Parathyroid adenoma (tissue), 2 donors: ENCODE measurements around the gene TTC1.

ENCODE experiments used
- H2AFZ ChIP-seq: fragments of 300-600 bp; sonication (generic); one replicate; pipeline ENCODE4 v1.7.0; 2017; ENCODE audit warnings: antibody characterized with exemption, mild to moderate bottlenecking
- H3K27ac ChIP-seq: fragments of 300-600 bp; sonication (generic); one replicate; pipeline ENCODE4 v1.7.0; 2017
- H3K27me3 ChIP-seq: fragments of 300-600 bp; sonication (generic); one replicate; pipeline ENCODE4 v1.7.0; 2017; ENCODE audit warnings: low read length; ENCODE audit not compliant: control insufficient read depth, insufficient read depth
- H3K36me3 ChIP-seq: fragments of 300-600 bp; sonication (generic); one replicate; pipeline ENCODE4 v1.7.0; 2017; ENCODE audit warnings: low read length; ENCODE audit not compliant: control insufficient read depth, insufficient read depth
- H3K4me1 ChIP-seq: fragments of 300-600 bp; sonication (generic); one replicate; pipeline ENCODE4 v1.7.0; 2017; ENCODE audit warnings: control low read depth
- H3K4me2 ChIP-seq: fragments of 300-600 bp; sonication (generic); one replicate; pipeline ENCODE4 v1.7.0; 2017; ENCODE audit warnings: low read length
- H3K4me3 ChIP-seq: fragments of 300-600 bp; sonication (generic); one replicate; pipeline ENCODE4 v1.7.0; 2017; ENCODE audit warnings: low read depth, low read length
- H3K79me2 ChIP-seq: fragments of 300-600 bp; sonication (generic); one replicate; pipeline ENCODE4 v1.7.0; 2017; ENCODE audit warnings: control low read depth
- H3K9ac ChIP-seq: fragments of 300-600 bp; sonication (generic); one replicate; pipeline ENCODE4 v1.7.0; 2017; ENCODE audit warnings: mild to moderate bottlenecking
- H3K9me3 ChIP-seq: fragments of 300-600 bp; sonication (generic); one replicate; pipeline ENCODE4 v1.7.0; 2017; ENCODE audit warnings: low read length; ENCODE audit not compliant: control insufficient read depth
- TF ChIP-seq, protein P1 (sequence below): fragments of 300-600 bp; sonication (generic); IDR thresholded peaks from one replicate; pipeline ENCODE4 v1.7.0; 2017; ENCODE audit warnings: antibody characterized with exemption, mild to moderate bottlenecking
- donor health status: primary hyperparathyroidism.

The TTC1 gene

GRCh38 chr5:160036243-160036642 lies 27.3 kb downstream of the TTC1 start:
- no peak overlapping the region for H3K4me3 ChIP-seq
- no peak overlapping the region for H3K9ac ChIP-seq
- H3K36me3 ChIP-seq, result no peaks in the 10 kb centered on the region
- no peak overlapping the region for H2AFZ ChIP-seq
- H3K79me2 ChIP-seq, result no peaks in the 10 kb centered on the region
- no peak overlapping the region for H3K4me2 ChIP-seq
- no peaks in the 10 kb centered on the region for H3K9me3 ChIP-seq
- no peaks in the 10 kb centered on the region for H3K4me1 ChIP-seq
- no peak overlapping the region for H3K27ac ChIP-seq
- TF ChIP-seq, protein P1, sequence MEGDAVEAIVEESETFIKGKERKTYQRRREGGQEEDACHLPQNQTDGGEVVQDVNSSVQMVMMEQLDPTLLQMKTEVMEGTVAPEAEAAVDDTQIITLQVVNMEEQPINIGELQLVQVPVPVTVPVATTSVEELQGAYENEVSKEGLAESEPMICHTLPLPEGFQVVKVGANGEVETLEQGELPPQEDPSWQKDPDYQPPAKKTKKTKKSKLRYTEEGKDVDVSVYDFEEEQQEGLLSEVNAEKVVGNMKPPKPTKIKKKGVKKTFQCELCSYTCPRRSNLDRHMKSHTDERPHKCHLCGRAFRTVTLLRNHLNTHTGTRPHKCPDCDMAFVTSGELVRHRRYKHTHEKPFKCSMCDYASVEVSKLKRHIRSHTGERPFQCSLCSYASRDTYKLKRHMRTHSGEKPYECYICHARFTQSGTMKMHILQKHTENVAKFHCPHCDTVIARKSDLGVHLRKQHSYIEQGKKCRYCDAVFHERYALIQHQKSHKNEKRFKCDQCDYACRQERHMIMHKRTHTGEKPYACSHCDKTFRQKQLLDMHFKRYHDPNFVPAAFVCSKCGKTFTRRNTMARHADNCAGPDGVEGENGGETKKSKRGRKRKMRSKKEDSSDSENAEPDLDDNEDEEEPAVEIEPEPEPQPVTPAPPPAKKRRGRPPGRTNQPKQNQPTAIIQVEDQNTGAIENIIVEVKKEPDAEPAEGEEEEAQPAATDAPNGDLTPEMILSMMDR, result no peak
- H3K27me3 ChIP-seq, result no peaks in the 10 kb centered on the region

DNA sequence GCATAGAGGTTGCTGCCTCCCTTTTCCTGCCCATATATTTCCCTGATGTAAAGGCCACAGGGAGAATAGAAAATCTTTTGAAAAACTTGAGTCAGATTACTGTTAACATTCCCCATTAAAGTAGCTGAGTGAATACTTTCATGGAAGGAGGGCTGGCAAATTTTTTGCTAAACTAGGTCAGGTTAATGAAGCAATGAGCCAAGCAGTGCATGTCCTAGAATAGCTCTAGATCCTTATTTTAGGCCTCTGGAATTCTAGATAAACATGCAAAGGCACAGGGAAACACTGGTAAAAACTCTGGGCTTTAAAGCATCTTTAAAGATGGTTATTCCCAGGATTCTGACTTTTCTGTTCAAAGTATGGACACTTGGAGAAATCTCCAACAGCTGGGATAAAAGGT lies 27.9 kb downstream of the TTC1 start:
- no peaks in the 10 kb centered on the region for H3K36me3 ChIP-seq

GRCh38 chr5:160039810-160040470 lies 31.0 kb downstream of the TTC1 start:
- no peak overlapping the region for H2AFZ ChIP-seq
- H3K36me3 ChIP-seq, result no peaks in the 10 kb centered on the region

More for the DNA sequence above, 27.9 kb downstream of the TTC1 start:
- no peak overlapping the region for H2AFZ ChIP-seq
- no peak overlapping the region for H3K4me3 ChIP-seq
- no peaks in the 10 kb centered on the region for H3K9me3 ChIP-seq
- H3K27ac ChIP-seq, result no peak overlapping the region
- H3K4me2 ChIP-seq, result no peak overlapping the region
- no peaks in the 10 kb centered on the region for H3K79me2 ChIP-seq
- H3K9ac ChIP-seq, result no peak overlapping the region
- no peaks in the 10 kb centered on the region for H3K4me1 ChIP-seq
- H3K27me3 ChIP-seq, result no peaks in the 10 kb centered on the region
- TF ChIP-seq, protein P1, result no peak

GRCh38 chr5:160040471-160040835 lies 31.5 kb downstream of the TTC1 start:
- H3K36me3 ChIP-seq, result no peaks in the 10 kb centered on the region
- TF ChIP-seq, protein P1, result no peak
- H3K27me3 ChIP-seq, result no peaks in the 10 kb centered on the region
- H3K4me3 ChIP-seq, result no peak overlapping the region
- H3K79me2 ChIP-seq, result no peaks in the 10 kb centered on the region
- no peaks in the 10 kb centered on the region for H3K4me1 ChIP-seq
- H2AFZ ChIP-seq, result no peak overlapping the region
- no peak overlapping the region for H3K27ac ChIP-seq
- no peaks in the 10 kb centered on the region for H3K9me3 ChIP-seq
- H3K9ac ChIP-seq, result no peak overlapping the region
- no peak overlapping the region for H3K4me2 ChIP-seq

More at GRCh38 chr5:160039810-160040470, 31.0 kb downstream of the TTC1 start:
- no peak overlapping the region for H3K4me2 ChIP-seq
- H3K4me3 ChIP-seq, result no peak overlapping the region
- no peaks in the 10 kb centered on the region for H3K4me1 ChIP-seq
- H3K79me2 ChIP-seq, result no peaks in the 10 kb centered on the region
- no peaks in the 10 kb centered on the region for H3K27me3 ChIP-seq
- H3K27ac ChIP-seq, result no peak overlapping the region
- TF ChIP-seq, protein P1, result no peak
- no peaks in the 10 kb centered on the region for H3K9me3 ChIP-seq
- no peak overlapping the region for H3K9ac ChIP-seq

DNA sequence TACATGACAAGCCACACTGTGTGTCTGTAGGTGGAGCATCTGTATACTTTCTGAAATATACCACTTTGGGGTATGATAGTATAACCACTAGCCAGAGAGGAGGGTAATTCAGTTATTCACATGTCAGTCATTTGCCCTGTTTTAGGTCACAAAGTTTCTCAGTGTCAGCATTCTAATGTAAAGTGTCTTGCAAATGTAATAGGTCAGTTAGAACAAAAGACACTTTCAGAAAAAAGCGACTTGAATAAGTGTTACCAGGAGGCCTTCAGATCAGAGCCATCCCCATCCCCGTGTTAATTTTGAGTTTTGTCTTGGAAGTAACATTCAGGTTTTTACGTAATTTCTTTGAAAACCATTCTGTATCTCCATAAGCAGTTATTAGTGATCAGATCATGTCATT lies 33.7 kb downstream of the TTC1 start:
- TF ChIP-seq, protein P1, result no peak
- no peak overlapping the region for H3K27ac ChIP-seq
- no peaks in the 10 kb centered on the region for H3K79me2 ChIP-seq
- no peak overlapping the region for H3K4me3 ChIP-seq
- H3K4me1 ChIP-seq, result no peaks in the 10 kb centered on the region
- H3K9me3 ChIP-seq, result no peaks in the 10 kb centered on the region
- H2AFZ ChIP-seq, result no peak overlapping the region
- no peak overlapping the region for H3K4me2 ChIP-seq
- H3K27me3 ChIP-seq, result no peaks in the 10 kb centered on the region
- H3K36me3 ChIP-seq, result no peaks in the 10 kb centered on the region
- no peak overlapping the region for H3K9ac ChIP-seq
